Neural progenitor cell (in vitro differentiated cells): ENCODE measurements around the gene IL1R2. TPM values are rescaled to one million over a fixed set of nuclear protein-coding genes. Genes with fewer than 3 reads are reported as not detected.

Experiments used
- DNase-seq: peaks from one replicate; pipeline ENCODE4 v3.0.0-alpha.2; 2016; ENCODE audit warnings: low spot score
- H2AFZ ChIP-seq: fragments of 200-600 bp; sonication (generic); replicated peaks from 2 replicates; pipeline ENCODE4 v1.6.1; 2016; ENCODE audit warnings: antibody characterized with exemption
- H3F3A ChIP-seq: fragments of 200-600 bp; sonication (generic); 2 replicates; pipeline ENCODE4 v1.6.1; 2016; ENCODE audit warnings: antibody characterized with exemption, low read depth
- H3K27ac ChIP-seq: fragments of 200-600 bp; sonication (generic); 2 replicates; pipeline ENCODE4 v1.5.1; 2016; ENCODE audit warnings: mild to moderate bottlenecking
- H3K27me3 ChIP-seq: fragments of 200-600 bp; sonication (generic); 2 replicates; pipeline ENCODE4 v1.6.1; 2016; ENCODE audit warnings: mild to moderate bottlenecking, moderate library complexity
- H3K36me3 ChIP-seq: fragments of 200-600 bp; sonication (generic); 2 replicates; pipeline ENCODE4 v1.5.1; 2016
- H3K4me1 ChIP-seq: fragments of 200-600 bp; sonication (generic); 2 replicates; pipeline ENCODE4 v1.6.1; 2016; ENCODE audit warnings: mixed run types
- H3K4me2 ChIP-seq: fragments of 200-600 bp; sonication (generic); 2 replicates; pipeline ENCODE4 v1.6.1; 2016
- H3K4me3 ChIP-seq: fragments of 200-600 bp; sonication (generic); 2 replicates; pipeline ENCODE4 v1.5.1; 2016
- H3K79me2 ChIP-seq: fragments of 200-600 bp; sonication (generic); 2 replicates; pipeline ENCODE4 v1.6.1; 2016; ENCODE audit warnings: low read depth
- H3K9ac ChIP-seq: fragments of 200-600 bp; sonication (generic); 2 replicates; pipeline ENCODE4 v1.6.1; 2016
- H3K9me3 ChIP-seq: fragments of 200-600 bp; sonication (generic); 2 replicates; pipeline ENCODE4 v1.5.1; 2016; ENCODE audit warnings: low read depth
- H4K20me1 ChIP-seq: fragments of 200-600 bp; sonication (generic); 2 replicates; pipeline ENCODE4 v1.6.1; 2016; ENCODE audit warnings: low read depth
- H3K27ac Mint-ChIP-seq: 3 replicates; pipeline ENCODE4 v1.8.0; 2021; ENCODE audit warnings: mixed read lengths
- H3K27me3 Mint-ChIP-seq: 2 replicates; pipeline ENCODE4 v1.8.0; 2022; ENCODE audit warnings: low read depth, mild to moderate bottlenecking, inconsistent platforms, moderate library complexity, mixed read lengths; ENCODE audit not compliant: insufficient read depth
- H3K36me3 Mint-ChIP-seq: 3 replicates; pipeline ENCODE4 v1.8.0; 2021; ENCODE audit warnings: mixed read lengths
- H3K4me1 Mint-ChIP-seq: 3 replicates; pipeline ENCODE4 v1.8.0; 2021; ENCODE audit warnings: mixed read lengths
- H3K4me3 Mint-ChIP-seq: 3 replicates; pipeline ENCODE4 v1.8.0; 2021; ENCODE audit warnings: mild to moderate bottlenecking, moderate library complexity, mixed read lengths
- H3K9me3 Mint-ChIP-seq: 3 replicates; pipeline ENCODE4 v1.8.0; 2020; ENCODE audit warnings: mixed read lengths
- CTCF ChIP-seq: fragments of 200-600 bp; sonication (generic); IDR thresholded peaks from 2 replicates; pipeline ENCODE4 v1.5.1; 2017; ENCODE audit warnings: antibody characterized with exemption, mild to moderate bottlenecking
- EZH2 ChIP-seq: fragments of 200-600 bp; sonication (generic); IDR thresholded peaks from 2 replicates; pipeline ENCODE4 v1.6.1; 2017; ENCODE audit warnings: antibody characterized with exemption, mild to moderate bottlenecking, moderate library complexity
- EZH2phosphoT487 ChIP-seq: fragments of 200-600 bp; sonication (generic); IDR thresholded peaks from 2 replicates; pipeline ENCODE4 v1.6.1; 2017; ENCODE audit warnings: antibody characterized with exemption
- total RNA-seq: library from RNA; depleted of rRNA; stranded (reverse); fragments of >200 nt; gene quantifications from 2 replicates; pipeline ENCODE4 v1.2.3, GENCODE V29; 2015; ENCODE audit warnings: low replicate concordance

IL1R2 gene
- total RNA-seq, 1 donor from 2014 or later: not detected

GRCh38 chr2:102018823-102019445 is 27.2 kb downstream of the IL1R2 start:
- TF ChIP-seq EZH2phosphoT487 (no peak), CTCF (no peak), EZH2 (no peak)
- Mint-ChIP-seq H3K27ac (no peak overlapping the region), H3K27me3 (peaks cover 3% of the 10 kb centered on the region), H3K9me3 (peaks cover 2% of the 10 kb centered on the region), H3K4me3 (no peak overlapping the region), H3K4me1 (no peaks in the 10 kb centered on the region), H3K36me3 (no peaks in the 10 kb centered on the region)
- DNase-seq: no peak
- Histone ChIP-seq H3K36me3 (no peaks in the 10 kb centered on the region), H3K4me3 (no peak overlapping the region), H3K79me2 (no peaks in the 10 kb centered on the region), H3F3A (no peaks in the 10 kb centered on the region), H3K27ac (no peak overlapping the region), H3K27me3 (peaks cover 4% of the 10 kb centered on the region), H3K4me2 (no peak overlapping the region), H4K20me1 (no peaks in the 10 kb centered on the region), H3K9me3 (no peaks in the 10 kb centered on the region), H3K9ac (no peak overlapping the region), H2AFZ (no peak overlapping the region), H3K4me1 (no peaks in the 10 kb centered on the region)

GRCh38 chr2:102020596-102021170 is 28.9 kb downstream of the IL1R2 start:
- Histone ChIP-seq H3K4me3 (no peak overlapping the region), H3F3A (no peaks in the 10 kb centered on the region), H3K9me3 (no peaks in the 10 kb centered on the region), H3K79me2 (no peaks in the 10 kb centered on the region), H3K27me3 (peaks cover 4% of the 10 kb centered on the region), H3K9ac (no peak overlapping the region), H3K27ac (no peak overlapping the region), H3K4me2 (no peak overlapping the region), H3K36me3 (no peaks in the 10 kb centered on the region), H4K20me1 (no peaks in the 10 kb centered on the region), H3K4me1 (no peaks in the 10 kb centered on the region), H2AFZ (peak overlapping the region; percentile 81)
- no peaks in the 10 kb centered on the region for H3K4me1 Mint-ChIP-seq
- TF ChIP-seq EZH2 (no peak), EZH2phosphoT487 (no peak), CTCF (peak; percentile 95)
- H3K36me3 Mint-ChIP-seq: no peaks in the 10 kb centered on the region
- H3K27ac Mint-ChIP-seq: no peak overlapping the region
- DNase-seq: peak; percentile 82
- H3K9me3 Mint-ChIP-seq: no peaks in the 10 kb centered on the region
- H3K4me3 Mint-ChIP-seq: no peak overlapping the region
- peaks cover 5% of the 10 kb centered on the region for H3K27me3 Mint-ChIP-seq

- Mint-ChIP-seq H3K27me3 (peaks cover 5% of the 10 kb centered on the region), H3K4me3 (no peak overlapping the region), H3K27ac (no peak overlapping the region), H3K9me3 (no peaks in the 10 kb centered on the region), H3K4me1 (peaks cover 7% of the 10 kb centered on the region), H3K36me3 (no peaks in the 10 kb centered on the region)
- Histone ChIP-seq H3K9me3 (no peaks in the 10 kb centered on the region), H2AFZ (no peak overlapping the region), H3K4me2 (no peak overlapping the region), H3K27me3 (peaks cover 4% of the 10 kb centered on the region), H3F3A (no peaks in the 10 kb centered on the region), H3K79me2 (no peaks in the 10 kb centered on the region), H3K9ac (no peak overlapping the region), H3K36me3 (no peaks in the 10 kb centered on the region), H3K27ac (no peak overlapping the region), H4K20me1 (no peaks in the 10 kb centered on the region), H3K4me1 (no peaks in the 10 kb centered on the region), H3K4me3 (no peak overlapping the region)
- DNase-seq: no peak
- TF ChIP-seq EZH2 (no peak), EZH2phosphoT487 (no peak), CTCF (no peak)
These were observed 30.0 kb downstream of the IL1R2 start for GRCh38 chr2:102021779-102022178.
